ENCODE results near the gene GPM6B. TPM values are rescaled to one million over a fixed set of nuclear protein-coding genes. Genes with fewer than 3 reads are reported as not detected.

The GPM6B gene
- total RNA-seq, 1 donor from 2014 or later = 6.2 TPM

DNA sequence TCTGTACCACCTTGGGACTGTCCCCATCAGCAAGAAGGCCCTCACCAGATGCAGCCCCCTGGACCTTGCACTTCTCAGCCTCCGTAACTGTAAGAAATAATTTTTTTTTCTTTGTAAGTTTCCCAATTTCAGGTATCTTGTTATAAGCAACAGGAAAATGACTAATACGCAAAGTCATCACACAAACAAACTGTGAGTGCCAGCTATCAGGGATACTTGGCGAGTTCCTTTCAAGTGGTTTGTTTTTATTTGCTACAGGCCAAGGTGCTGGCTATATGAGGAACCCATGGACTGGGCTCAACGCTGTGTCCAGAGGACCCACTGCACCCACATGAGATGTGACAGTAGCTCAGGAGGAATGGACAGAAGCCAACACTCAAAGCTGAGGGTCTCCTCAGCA lies 11.5 kb upstream of the GPM6B start:
- TF ChIP-seq, protein P1, sequence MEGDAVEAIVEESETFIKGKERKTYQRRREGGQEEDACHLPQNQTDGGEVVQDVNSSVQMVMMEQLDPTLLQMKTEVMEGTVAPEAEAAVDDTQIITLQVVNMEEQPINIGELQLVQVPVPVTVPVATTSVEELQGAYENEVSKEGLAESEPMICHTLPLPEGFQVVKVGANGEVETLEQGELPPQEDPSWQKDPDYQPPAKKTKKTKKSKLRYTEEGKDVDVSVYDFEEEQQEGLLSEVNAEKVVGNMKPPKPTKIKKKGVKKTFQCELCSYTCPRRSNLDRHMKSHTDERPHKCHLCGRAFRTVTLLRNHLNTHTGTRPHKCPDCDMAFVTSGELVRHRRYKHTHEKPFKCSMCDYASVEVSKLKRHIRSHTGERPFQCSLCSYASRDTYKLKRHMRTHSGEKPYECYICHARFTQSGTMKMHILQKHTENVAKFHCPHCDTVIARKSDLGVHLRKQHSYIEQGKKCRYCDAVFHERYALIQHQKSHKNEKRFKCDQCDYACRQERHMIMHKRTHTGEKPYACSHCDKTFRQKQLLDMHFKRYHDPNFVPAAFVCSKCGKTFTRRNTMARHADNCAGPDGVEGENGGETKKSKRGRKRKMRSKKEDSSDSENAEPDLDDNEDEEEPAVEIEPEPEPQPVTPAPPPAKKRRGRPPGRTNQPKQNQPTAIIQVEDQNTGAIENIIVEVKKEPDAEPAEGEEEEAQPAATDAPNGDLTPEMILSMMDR (IDR thresholded peaks at IDR 0.05; ENCODE audit: unreplicated experiment) = no peak
- H3K36me3 Mint-ChIP-seq = no peaks in the 10 kb centered on the region
- H3K9me3 Mint-ChIP-seq = peaks cover 35% of the 10 kb centered on the region
- H3K4me3 Mint-ChIP-seq = no peak overlapping the region
- no peak overlapping the region for H3K27ac Mint-ChIP-seq
- no peaks in the 10 kb centered on the region for H3K4me1 Mint-ChIP-seq
- DNase-seq (ENCODE audit: low spot score in 2 of 2, unreplicated experiment in 2 of 2) = no peak
- no peaks in the 10 kb centered on the region for H3K27me3 Mint-ChIP-seq (ENCODE audit: low read depth)

- Mint-ChIP-seq H3K36me3 (no peaks in the 10 kb centered on the region), H3K27me3 (ENCODE audit: low read depth) (no peaks in the 10 kb centered on the region), H3K9me3 (peaks cover 35% of the 10 kb centered on the region), H3K4me3 (no peak overlapping the region), H3K4me1 (no peaks in the 10 kb centered on the region), H3K27ac (no peak overlapping the region)
- DNase-seq (ENCODE audit: low spot score in 2 of 2, unreplicated experiment in 2 of 2) = no peak
- TF ChIP-seq, protein P1 (IDR thresholded peaks at IDR 0.05; ENCODE audit: unreplicated experiment) = no peak
Measured at GRCh38 chrX:13827298-13828090, 10.6 kb upstream of the GPM6B start.

- Mint-ChIP-seq H3K4me1 (no peaks in the 10 kb centered on the region), H3K36me3 (no peaks in the 10 kb centered on the region), H3K4me3 (no peak overlapping the region), H3K9me3 (peaks cover 35% of the 10 kb centered on the region), H3K27me3 (ENCODE audit: low read depth) (no peaks in the 10 kb centered on the region), H3K27ac (no peak overlapping the region)
- no peak for DNase-seq (ENCODE audit: low spot score in 2 of 2, unreplicated experiment in 2 of 2)
- TF ChIP-seq, protein P1 (IDR thresholded peaks at IDR 0.05; ENCODE audit: unreplicated experiment) = no peak
Measured at GRCh38 chrX:13826770-13827169, 9.9 kb upstream of the GPM6B start.

GRCh38 chrX:13825178-13825762 lies 8.4 kb upstream of the GPM6B start:
- Mint-ChIP-seq H3K9me3 (peaks cover 32% of the 10 kb centered on the region), H3K27ac (no peak overlapping the region), H3K4me3 (no peak overlapping the region), H3K4me1 (no peaks in the 10 kb centered on the region), H3K27me3 (ENCODE audit: low read depth) (no peaks in the 10 kb centered on the region), H3K36me3 (no peaks in the 10 kb centered on the region)
- DNase-seq (ENCODE audit: low spot score in 2 of 2, unreplicated experiment in 2 of 2) = no peak
- TF ChIP-seq, protein P1 (IDR thresholded peaks at IDR 0.05; ENCODE audit: unreplicated experiment) = no peak

DNA sequence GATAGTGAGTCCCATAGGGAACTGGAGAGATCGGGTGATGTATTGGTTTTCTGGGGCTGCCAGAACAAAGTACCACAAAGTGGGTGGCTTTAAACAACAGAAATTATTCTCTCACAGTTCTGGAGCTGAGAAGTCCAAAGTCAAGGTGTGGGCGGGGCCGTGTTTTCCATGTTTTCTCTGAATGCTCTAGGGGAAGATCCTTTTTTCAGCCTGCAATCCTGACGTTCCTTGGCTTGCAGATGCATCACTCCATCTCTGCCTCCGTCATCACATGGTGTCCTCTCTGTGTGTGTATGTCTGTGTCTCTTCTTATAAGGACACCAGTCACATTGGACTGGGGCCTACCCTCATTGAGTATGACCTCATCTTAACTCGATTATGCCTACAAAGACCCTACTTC lies 7.9 kb upstream of the GPM6B start:
- DNase-seq (ENCODE audit: low spot score in 2 of 2, unreplicated experiment in 2 of 2) = no peak
- Mint-ChIP-seq H3K9me3 (peaks cover 37% of the 10 kb centered on the region), H3K36me3 (no peaks in the 10 kb centered on the region), H3K27me3 (ENCODE audit: low read depth) (no peaks in the 10 kb centered on the region), H3K4me3 (no peak overlapping the region), H3K27ac (no peak overlapping the region), H3K4me1 (no peaks in the 10 kb centered on the region)
- TF ChIP-seq, protein P1 (IDR thresholded peaks at IDR 0.05; ENCODE audit: unreplicated experiment) = no peak

All from mesothelial cell of epicardium (in vitro differentiated cells).